ENCODE results near the gene SEC24D. TPM values are rescaled to one million over a fixed set of nuclear protein-coding genes. Genes with fewer than 3 reads are reported as not detected.
A peak's percentile ranks its signal among the peaks of the same experiment; 100 is the strongest.

Gene SEC24D
- total and polyA plus RNA-seq, 9 of the 15 experiments (the other 6 are each of a cell fraction or from before 2014, with no cell fraction given), result 7.1 to 22.5 (median 11.3) TPM

- TF ChIP-seq, protein P1, sequence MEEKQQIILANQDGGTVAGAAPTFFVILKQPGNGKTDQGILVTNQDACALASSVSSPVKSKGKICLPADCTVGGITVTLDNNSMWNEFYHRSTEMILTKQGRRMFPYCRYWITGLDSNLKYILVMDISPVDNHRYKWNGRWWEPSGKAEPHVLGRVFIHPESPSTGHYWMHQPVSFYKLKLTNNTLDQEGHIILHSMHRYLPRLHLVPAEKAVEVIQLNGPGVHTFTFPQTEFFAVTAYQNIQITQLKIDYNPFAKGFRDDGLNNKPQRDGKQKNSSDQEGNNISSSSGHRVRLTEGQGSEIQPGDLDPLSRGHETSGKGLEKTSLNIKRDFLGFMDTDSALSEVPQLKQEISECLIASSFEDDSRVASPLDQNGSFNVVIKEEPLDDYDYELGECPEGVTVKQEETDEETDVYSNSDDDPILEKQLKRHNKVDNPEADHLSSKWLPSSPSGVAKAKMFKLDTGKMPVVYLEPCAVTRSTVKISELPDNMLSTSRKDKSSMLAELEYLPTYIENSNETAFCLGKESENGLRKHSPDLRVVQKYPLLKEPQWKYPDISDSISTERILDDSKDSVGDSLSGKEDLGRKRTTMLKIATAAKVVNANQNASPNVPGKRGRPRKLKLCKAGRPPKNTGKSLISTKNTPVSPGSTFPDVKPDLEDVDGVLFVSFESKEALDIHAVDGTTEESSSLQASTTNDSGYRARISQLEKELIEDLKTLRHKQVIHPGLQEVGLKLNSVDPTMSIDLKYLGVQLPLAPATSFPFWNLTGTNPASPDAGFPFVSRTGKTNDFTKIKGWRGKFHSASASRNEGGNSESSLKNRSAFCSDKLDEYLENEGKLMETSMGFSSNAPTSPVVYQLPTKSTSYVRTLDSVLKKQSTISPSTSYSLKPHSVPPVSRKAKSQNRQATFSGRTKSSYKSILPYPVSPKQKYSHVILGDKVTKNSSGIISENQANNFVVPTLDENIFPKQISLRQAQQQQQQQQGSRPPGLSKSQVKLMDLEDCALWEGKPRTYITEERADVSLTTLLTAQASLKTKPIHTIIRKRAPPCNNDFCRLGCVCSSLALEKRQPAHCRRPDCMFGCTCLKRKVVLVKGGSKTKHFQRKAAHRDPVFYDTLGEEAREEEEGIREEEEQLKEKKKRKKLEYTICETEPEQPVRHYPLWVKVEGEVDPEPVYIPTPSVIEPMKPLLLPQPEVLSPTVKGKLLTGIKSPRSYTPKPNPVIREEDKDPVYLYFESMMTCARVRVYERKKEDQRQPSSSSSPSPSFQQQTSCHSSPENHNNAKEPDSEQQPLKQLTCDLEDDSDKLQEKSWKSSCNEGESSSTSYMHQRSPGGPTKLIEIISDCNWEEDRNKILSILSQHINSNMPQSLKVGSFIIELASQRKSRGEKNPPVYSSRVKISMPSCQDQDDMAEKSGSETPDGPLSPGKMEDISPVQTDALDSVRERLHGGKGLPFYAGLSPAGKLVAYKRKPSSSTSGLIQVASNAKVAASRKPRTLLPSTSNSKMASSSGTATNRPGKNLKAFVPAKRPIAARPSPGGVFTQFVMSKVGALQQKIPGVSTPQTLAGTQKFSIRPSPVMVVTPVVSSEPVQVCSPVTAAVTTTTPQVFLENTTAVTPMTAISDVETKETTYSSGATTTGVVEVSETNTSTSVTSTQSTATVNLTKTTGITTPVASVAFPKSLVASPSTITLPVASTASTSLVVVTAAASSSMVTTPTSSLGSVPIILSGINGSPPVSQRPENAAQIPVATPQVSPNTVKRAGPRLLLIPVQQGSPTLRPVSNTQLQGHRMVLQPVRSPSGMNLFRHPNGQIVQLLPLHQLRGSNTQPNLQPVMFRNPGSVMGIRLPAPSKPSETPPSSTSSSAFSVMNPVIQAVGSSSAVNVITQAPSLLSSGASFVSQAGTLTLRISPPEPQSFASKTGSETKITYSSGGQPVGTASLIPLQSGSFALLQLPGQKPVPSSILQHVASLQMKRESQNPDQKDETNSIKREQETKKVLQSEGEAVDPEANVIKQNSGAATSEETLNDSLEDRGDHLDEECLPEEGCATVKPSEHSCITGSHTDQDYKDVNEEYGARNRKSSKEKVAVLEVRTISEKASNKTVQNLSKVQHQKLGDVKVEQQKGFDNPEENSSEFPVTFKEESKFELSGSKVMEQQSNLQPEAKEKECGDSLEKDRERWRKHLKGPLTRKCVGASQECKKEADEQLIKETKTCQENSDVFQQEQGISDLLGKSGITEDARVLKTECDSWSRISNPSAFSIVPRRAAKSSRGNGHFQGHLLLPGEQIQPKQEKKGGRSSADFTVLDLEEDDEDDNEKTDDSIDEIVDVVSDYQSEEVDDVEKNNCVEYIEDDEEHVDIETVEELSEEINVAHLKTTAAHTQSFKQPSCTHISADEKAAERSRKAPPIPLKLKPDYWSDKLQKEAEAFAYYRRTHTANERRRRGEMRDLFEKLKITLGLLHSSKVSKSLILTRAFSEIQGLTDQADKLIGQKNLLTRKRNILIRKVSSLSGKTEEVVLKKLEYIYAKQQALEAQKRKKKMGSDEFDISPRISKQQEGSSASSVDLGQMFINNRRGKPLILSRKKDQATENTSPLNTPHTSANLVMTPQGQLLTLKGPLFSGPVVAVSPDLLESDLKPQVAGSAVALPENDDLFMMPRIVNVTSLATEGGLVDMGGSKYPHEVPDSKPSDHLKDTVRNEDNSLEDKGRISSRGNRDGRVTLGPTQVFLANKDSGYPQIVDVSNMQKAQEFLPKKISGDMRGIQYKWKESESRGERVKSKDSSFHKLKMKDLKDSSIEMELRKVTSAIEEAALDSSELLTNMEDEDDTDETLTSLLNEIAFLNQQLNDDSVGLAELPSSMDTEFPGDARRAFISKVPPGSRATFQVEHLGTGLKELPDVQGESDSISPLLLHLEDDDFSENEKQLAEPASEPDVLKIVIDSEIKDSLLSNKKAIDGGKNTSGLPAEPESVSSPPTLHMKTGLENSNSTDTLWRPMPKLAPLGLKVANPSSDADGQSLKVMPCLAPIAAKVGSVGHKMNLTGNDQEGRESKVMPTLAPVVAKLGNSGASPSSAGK (IDR thresholded peaks at IDR 0.05), result no peak
- peak; percentile 92 for TF ChIP-seq SUPT5H (IDR thresholded peaks at IDR 0.05)
- no peak for TF ChIP-seq SREBF2 (CRISPR knock-in tag; IDR thresholded peaks at IDR 0.05)
- peak; percentile 54; the same call in 1 of the 2 replicates for TF ChIP-seq FOXM1 (IDR thresholded peaks at IDR 0.05; ENCODE audit: low read depth)
- no peak for TF ChIP-seq FOXM1 (CRISPR knock-in tag; IDR thresholded peaks at IDR 0.05; ENCODE audit: low read depth)
- TF ChIP-seq TBL1XR1 (IDR thresholded peaks at IDR 0.05; ENCODE audit: low read length in 2 of 2), result peak in 1 of 2 experiments; percentile 82; a peak in 2 of 4 replicates
- TF ChIP-seq RCOR1 (IDR thresholded peaks at IDR 0.05; ENCODE audit: borderline replicate concordance in 1 of 2, low read depth in 2 of 2, low read length in 2 of 2), result peak; percentile 82 to 95
- TF ChIP-seq SP2 (IDR thresholded peaks at IDR 0.05; ENCODE audit: extremely low read depth, low read depth, low read length, poor library complexity, severe bottlenecking), result peak; percentile 59
- no peak for TF ChIP-seq GATAD2A (IDR thresholded peaks at IDR 0.05)
- TF ChIP-seq CBFA2T3 (IDR thresholded peaks at IDR 0.05), result peak; percentile 37
- TF ChIP-seq ATF1 (CRISPR knock-in tag; IDR thresholded peaks at IDR 0.05), result peak; percentile 43; the same call in 1 of the 2 replicates
- TF ChIP-seq ATF1 (tag; IDR thresholded peaks at IDR 0.05), result peak; percentile 98
- TF ChIP-seq CHD2 (IDR thresholded peaks at IDR 0.05; ENCODE audit: low read depth, low read length), result peak; percentile 45; the same call in 1 of the 2 replicates
- TF ChIP-seq MCM2 (IDR thresholded peaks at IDR 0.05; ENCODE audit: low read depth), result no peak
- TF ChIP-seq ZNF174 (CRISPR knock-in tag; IDR thresholded peaks at IDR 0.05), result no peak
- TF ChIP-seq USF1 (CRISPR knock-in tag; IDR thresholded peaks at IDR 0.05), result 0 out of 2 replicates have a peak, but pooled peaks have one; percentile 39
These were observed 150.8 kb downstream of the SEC24D start, which contains the start of gene METTL14 (continued) for GRCh38 chr4:118684873-118685811.
